ENCODE measurements around the gene HRH2.
"Not testable (repeated sequence)": the region's sequence is repeated elsewhere in the genome, so short reads cannot be mapped to it uniquely, and the experiment has no call there.

The HRH2 gene

GRCh38 chr5:175649967-175650366 is 7.9 kb upstream of the HRH2 start:
- no peak for DNase-seq

- not testable (repeated sequence) for DNase-seq
Observed at GRCh38 chr5:175650430-175651205, 7.3 kb upstream of the HRH2 start.

- DNase-seq = peak; percentile 83
Observed at GRCh38 chr5:175652741-175653663, 4.9 kb upstream of the HRH2 start.

- DNase-seq = no peak
Observed at GRCh38 chr5:175653763-175654162, 4.1 kb upstream of the HRH2 start.

- no peak for DNase-seq
Observed at GRCh38 chr5:175654339-175654738, 3.5 kb upstream of the HRH2 start.

- no peak for DNase-seq
Observed at GRCh38 chr5:175654807-175655206, 3.1 kb upstream of the HRH2 start.

GRCh38 chr5:175655411-175655810 is 2.5 kb upstream of the HRH2 start:
- no peak for DNase-seq

GRCh38 chr5:175656966-175657365 is 905 bp upstream of the HRH2 start:
- DNase-seq = no peak

GRCh38 chr5:175658299-175659145 is 651 bp downstream of the HRH2 start:
- peak; percentile 39 for DNase-seq

GRCh38 chr5:175659546-175660253 is 1.8 kb downstream of the HRH2 start:
- no peak for DNase-seq

GRCh38 chr5:175663186-175664184 is 5.6 kb downstream of the HRH2 start:
- DNase-seq = no peak

GRCh38 chr5:175664723-175665122 is 6.9 kb downstream of the HRH2 start:
- no peak for DNase-seq

- no peak for DNase-seq
Observed at GRCh38 chr5:175666216-175666615, 8.3 kb downstream of the HRH2 start.

- no peak for DNase-seq
Observed at GRCh38 chr5:175668006-175668405, 10.1 kb downstream of the HRH2 start.

- no peak for DNase-seq
Observed at GRCh38 chr5:175670372-175670771, 12.5 kb downstream of the HRH2 start.

GRCh38 chr5:175671013-175671412 is 13.1 kb downstream of the HRH2 start:
- no peak for DNase-seq

- DNase-seq = no peak
Observed at GRCh38 chr5:175672976-175673648, 15.2 kb downstream of the HRH2 start.

- DNase-seq = no peak
Observed at GRCh38 chr5:175674731-175675346, 17.0 kb downstream of the HRH2 start.

GRCh38 chr5:175675873-175676272 is 18.0 kb downstream of the HRH2 start:
- DNase-seq = no peak

- no peak for DNase-seq
Observed at GRCh38 chr5:175677571-175677970, 19.7 kb downstream of the HRH2 start.
